Measurements from ENCODE around the gene ERBB3.

DNA sequence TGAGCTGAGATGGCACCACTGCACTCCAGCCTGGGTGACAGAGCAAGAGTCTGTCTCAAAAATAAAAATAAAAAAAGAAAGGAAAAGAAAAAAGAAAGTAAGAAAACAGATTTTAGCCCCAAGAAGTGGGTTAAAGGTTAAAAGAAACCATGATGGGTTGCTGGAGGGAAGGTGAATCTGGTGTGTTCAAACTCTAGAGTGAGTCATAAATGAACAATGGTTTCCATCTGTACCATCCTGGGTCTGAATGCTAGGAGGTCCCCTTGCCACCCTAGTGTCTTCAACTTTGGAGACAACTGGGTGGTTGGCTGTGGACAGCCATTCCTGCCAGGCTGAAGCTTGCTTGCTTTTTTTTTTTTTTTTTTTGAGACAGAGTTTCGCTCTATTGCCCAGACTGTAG, 39.8 kb upstream of the ERBB3 start:
- TF ChIP-seq POLR2A (IDR thresholded peaks at IDR 0.05) (no peak), POLR2AphosphoS5 (IDR thresholded peaks at IDR 0.05) (no peak)
- TF ChIP-seq, protein P1, sequence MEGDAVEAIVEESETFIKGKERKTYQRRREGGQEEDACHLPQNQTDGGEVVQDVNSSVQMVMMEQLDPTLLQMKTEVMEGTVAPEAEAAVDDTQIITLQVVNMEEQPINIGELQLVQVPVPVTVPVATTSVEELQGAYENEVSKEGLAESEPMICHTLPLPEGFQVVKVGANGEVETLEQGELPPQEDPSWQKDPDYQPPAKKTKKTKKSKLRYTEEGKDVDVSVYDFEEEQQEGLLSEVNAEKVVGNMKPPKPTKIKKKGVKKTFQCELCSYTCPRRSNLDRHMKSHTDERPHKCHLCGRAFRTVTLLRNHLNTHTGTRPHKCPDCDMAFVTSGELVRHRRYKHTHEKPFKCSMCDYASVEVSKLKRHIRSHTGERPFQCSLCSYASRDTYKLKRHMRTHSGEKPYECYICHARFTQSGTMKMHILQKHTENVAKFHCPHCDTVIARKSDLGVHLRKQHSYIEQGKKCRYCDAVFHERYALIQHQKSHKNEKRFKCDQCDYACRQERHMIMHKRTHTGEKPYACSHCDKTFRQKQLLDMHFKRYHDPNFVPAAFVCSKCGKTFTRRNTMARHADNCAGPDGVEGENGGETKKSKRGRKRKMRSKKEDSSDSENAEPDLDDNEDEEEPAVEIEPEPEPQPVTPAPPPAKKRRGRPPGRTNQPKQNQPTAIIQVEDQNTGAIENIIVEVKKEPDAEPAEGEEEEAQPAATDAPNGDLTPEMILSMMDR (IDR thresholded peaks at IDR 0.05), result no peak
